ENCODE measurements around the gene NPAS1.

DNA sequence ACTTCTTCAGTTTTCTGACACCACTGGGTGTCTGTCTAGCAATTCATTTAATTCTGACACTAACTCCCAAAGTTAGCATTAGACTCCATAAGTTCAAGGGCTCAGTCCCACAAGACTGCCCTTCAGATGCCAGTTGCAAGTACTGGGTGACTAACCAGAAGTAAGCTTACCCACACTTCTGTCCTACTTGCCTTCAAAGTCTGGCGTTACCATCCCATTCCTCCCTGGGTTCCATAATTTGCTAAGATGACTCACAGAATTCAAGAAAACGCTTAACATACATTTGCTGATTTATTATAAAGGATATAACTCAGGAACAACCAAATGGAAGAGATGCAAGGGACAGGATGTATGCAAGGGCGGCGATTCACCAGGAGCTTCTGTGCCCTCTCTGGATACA, 45.5 kb upstream of the NPAS1 start:
- TF ChIP-seq, protein P1, sequence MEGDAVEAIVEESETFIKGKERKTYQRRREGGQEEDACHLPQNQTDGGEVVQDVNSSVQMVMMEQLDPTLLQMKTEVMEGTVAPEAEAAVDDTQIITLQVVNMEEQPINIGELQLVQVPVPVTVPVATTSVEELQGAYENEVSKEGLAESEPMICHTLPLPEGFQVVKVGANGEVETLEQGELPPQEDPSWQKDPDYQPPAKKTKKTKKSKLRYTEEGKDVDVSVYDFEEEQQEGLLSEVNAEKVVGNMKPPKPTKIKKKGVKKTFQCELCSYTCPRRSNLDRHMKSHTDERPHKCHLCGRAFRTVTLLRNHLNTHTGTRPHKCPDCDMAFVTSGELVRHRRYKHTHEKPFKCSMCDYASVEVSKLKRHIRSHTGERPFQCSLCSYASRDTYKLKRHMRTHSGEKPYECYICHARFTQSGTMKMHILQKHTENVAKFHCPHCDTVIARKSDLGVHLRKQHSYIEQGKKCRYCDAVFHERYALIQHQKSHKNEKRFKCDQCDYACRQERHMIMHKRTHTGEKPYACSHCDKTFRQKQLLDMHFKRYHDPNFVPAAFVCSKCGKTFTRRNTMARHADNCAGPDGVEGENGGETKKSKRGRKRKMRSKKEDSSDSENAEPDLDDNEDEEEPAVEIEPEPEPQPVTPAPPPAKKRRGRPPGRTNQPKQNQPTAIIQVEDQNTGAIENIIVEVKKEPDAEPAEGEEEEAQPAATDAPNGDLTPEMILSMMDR (IDR thresholded peaks at IDR 0.05; ENCODE audit: low read depth, low read length): no peak
- no peak for TF ChIP-seq EZH2phosphoT487 (IDR thresholded peaks at IDR 0.05; ENCODE audit: low read depth)

Data from OCI-LY3 (cell line).